GM18909 (cell line): Measurements from ENCODE around the gene PKDCC.
A peak's percentile ranks its signal among the peaks of the same experiment; 100 is the strongest.
"Not testable (repeated sequence)": the region's sequence is repeated elsewhere in the genome, so short reads cannot be mapped to it uniquely, and the experiment has no call there.

Experiments
- ATAC-seq: cut with Tn5 transposase; IDR thresholded peaks from one replicate; pipeline ENCODE4 v1.9.1; 2021; ENCODE audit warnings: mild to moderate bottlenecking; ENCODE audit not compliant: unreplicated experiment, poor library complexity

Gene PKDCC

DNA sequence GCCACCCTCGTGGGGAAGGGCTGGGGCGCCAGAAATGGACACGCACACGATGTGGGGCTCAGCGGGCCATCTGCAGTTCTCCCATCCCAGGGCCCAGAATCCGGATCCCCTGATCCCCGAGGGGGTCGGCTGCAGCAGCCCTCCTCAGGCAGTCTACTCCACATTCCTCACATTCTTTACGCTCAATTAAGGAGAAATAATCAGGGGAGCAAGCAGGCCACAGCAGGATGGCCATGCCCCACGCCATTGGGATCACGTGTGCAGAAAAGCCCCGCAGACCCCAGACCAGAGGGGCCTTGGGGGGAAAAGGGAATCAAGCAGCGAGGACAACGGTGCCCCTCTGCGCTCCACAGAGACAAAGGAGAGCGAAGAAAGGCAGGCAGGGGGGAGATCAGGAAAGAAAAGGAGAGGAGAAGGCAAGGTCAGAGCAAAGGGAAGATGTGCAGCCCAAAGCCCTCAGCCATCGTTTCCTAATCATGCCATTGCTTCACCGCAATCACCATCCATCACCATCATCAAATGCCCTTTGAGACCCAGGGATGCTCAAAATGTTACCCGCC is 17.5 kb upstream of the PKDCC start:
- ATAC-seq: no peak

DNA sequence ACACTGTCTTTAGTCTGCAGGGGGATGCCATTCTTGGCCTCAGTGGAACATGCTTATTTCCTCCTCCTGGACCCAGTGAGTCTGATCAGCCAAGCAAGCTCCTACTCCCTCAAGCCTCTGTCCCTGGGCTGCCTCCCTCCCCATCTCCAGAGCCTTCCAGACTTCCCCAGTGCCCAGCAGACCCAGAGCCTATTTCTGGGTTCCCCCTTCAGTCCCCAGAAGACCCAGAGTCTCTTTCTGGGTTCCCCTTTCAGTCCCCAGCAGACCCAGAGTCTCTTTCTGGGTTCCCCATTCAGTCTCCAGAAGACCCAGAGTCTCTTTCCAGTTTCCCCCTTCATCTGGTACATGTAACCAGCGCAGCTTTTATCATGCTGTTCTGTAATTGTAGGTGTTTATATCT is 17.0 kb upstream of the PKDCC start:
- no peak for ATAC-seq

DNA sequence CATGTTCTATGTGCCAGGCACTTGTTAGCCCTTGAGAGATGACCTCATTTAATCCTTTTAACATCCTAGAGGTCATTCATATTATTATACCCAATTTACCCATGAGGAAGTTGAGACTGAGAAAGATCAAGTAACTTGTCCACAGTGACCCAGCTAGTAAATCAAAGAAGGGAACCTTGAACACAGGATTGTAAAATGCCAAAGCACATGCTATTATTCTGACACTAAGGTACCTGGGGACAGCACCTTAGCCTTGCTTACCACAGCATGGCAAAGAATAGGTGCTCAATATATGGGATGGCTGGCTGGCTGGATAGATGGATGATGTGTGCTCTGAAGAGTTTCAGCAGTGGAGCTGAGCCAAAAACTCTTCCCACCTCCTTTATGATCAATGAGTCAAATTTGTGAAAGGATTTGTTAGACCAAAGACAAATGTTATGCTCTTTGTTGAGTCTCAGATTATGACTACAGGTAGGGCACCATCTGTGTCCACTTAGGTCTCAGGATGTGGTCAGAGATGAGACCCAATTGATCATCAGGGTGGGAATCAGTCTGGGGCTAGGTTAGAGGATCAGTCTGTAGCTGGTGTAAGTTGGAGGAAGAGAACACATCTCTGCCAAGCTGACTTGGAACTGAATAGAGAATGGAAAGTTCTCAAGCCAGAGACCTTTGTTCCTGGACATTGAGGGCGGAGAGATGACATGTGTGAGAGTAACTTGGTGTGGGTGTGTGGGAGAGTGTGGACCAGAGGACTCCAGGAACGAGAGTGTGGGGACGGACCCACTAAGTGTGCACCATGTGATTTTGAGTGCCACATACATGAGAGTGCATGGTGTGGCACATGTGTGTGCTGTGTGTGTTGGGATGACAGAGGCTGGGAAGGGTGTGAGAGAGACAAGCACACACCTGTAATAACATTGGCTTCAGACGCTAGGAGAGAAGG is 16.3 kb upstream of the PKDCC start:
- no peak for ATAC-seq

DNA sequence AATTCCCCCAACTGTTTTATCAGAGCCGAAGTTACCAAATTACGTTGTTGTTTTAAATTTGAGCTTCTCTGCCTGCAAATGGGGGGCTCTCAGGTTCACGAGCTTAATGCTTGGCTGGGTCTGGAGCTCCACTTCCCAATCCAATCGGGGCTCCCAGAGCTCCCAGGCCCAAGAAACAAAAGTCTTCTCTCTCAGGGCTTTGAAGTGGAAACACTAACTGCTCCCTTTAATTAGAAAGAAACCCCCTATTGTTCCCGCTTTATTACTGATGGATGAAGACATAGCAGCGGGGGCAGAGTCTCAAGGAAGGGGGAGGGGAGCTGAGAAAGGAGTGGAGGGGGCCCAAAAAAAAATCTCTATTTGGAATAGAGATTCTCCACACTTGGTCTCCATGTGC is 15.6 kb upstream of the PKDCC start:
- ATAC-seq: no peak

DNA sequence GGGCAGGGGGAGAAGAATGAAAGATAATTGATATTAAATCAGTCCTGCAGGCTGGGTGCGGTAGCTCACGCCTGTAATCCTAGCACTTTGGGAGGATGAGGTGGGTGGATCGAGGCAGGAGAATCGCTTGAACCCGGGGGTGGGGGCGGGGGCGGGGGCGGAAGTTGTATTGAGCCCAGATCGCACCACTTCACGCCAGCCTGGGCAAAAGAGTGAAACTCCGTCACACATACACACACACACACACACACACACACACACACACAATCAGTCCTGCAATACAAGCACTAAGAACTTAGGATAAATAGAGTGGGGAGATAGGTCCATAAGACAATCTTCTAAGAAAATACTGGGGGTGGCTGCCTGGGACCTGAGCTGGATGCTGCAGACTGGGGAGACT is 15.1 kb upstream of the PKDCC start:
- ATAC-seq: no peak

DNA sequence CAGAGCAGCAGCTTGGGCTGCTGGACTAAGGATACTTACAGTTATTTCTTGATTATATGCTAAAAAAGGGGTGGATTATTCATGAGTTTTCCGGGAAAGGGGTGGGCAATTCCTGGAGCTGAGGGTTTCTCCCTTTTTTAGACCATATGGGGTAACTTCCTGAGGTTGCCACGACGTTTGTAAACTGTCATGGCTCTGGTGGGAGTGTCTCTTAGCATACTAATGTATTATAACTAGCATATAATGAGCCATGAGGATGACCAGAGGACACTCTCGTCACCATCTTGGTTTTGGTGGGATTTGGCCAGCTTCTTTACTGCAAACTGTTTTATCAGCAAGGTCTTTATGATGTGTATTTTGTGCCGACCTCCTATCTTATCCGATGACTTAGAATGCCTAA is 13.7 kb upstream of the PKDCC start:
- not testable (repeated sequence) for ATAC-seq

DNA sequence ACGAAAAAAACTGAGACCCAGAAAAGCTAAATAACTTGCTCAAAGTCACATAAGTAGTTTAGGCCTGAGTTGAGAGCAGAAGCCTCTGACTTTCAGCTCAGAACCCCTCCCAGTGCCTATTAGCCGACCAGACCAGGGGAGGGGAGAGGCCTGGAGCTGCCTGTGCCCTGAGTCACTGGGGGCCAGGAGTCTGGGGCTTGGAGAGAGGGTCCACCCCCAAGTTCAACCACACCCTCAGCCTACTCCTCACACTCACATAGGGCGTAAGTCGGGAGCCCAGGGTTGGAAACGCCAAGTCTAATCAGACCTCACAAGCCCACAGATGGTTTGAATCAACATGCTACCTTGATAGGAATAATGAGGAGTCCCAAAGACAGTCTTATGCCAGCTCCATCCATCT is 12.6 kb upstream of the PKDCC start:
- ATAC-seq: no peak

DNA sequence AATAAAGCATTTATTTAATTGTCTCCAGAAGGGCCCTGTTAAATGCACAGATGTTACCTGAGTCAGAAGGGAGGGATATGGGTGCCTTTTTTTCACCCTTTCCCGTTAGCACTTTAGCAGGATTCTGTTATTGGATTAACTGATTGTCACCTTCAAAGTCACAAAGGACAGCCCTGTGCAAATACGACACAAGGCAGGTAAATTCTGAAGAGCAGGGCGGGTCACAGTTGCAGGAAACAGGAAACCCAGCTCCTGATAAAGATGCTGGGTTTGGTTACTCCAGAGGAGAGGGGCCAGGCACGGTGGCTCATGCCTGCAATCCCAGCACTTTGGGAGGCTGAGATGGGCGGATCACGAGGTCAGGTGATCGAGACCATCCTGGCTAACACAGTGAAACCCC is 11.4 kb upstream of the PKDCC start:
- ATAC-seq: no peak

DNA sequence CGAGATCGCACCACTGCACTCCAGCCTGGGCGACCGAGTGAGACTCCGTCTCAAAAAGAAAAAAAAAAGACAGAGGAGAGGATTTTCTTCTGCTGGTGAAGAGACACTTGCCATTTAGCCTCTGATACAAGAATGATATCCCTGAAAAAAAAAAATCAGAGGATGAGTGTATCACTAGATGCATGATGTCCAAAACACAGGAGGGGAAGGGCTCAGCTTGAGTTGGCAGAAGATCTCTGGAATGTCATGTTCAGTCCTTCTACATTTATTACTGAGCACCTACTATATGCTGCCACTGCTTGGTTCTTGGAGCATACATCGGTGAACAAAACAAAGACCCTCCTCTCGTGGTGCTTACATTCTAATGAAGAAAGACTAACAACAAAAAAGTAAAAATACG is 10.9 kb upstream of the PKDCC start:
- no peak for ATAC-seq

DNA sequence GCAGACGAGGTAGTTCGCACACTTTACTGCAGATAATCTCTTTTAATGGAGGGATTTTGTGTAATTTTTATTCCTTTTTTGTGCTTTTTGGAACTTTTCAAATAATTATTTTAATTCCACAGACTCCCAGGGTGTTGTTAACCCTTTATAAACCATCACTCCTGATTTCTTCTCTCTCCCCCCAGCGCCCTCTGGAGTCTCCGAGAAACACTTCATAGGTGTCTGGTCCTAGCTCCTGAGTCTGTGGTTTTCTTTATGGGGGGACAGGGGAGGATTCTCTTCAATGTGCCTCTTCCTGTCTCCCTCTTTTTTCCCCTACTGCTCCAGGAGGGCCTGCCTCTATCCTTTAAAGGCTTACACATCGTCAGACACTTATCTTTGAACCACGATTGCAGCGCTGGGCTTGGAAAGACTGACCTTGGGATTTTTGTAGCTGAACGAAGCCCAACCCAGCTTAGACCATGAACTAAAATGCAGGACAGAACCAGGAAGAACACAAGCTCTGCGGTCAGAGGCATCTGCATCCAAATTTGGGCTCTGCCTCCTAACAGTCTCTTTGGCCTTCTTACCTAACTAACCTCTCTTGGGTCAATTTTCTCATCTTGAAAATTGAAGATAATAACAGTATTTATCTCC is 7.1 kb upstream of the PKDCC start:
- no peak for ATAC-seq

DNA sequence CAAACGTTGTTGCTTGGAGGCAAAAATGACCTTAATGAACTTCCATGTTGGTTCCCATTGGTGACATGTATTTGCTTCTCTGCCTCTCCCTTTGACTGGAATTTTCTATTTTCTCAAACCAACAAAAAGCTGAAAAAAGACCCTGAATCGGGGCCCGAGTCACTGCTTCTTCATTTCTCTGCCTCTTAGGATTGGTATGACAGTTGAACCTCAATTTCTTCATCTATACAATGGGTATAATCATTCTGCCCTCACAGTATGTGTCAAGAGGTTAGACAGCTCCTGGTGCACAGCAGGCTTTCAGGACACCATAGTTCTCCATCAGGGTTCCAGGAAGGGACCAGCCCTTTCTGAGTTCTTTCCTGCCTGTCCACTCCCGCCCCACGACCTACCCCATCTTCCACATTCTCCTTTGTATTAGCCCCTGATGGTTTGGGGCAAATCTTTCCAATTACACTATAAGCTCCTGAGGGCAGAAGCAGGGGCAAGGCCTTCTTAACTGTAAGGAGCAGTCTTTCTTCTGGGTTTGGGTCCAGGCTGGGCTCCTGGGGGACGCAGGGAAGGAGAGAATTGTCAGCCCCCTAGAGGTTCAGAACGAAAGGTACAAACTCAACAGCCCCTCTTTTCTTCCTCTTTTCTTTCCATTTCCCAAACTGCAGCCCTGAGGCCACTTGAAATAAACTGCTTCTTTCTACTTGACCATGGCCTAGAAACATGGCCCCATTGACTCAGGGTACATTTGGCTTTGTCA is 6.3 kb upstream of the PKDCC start:
- ATAC-seq: no peak

DNA sequence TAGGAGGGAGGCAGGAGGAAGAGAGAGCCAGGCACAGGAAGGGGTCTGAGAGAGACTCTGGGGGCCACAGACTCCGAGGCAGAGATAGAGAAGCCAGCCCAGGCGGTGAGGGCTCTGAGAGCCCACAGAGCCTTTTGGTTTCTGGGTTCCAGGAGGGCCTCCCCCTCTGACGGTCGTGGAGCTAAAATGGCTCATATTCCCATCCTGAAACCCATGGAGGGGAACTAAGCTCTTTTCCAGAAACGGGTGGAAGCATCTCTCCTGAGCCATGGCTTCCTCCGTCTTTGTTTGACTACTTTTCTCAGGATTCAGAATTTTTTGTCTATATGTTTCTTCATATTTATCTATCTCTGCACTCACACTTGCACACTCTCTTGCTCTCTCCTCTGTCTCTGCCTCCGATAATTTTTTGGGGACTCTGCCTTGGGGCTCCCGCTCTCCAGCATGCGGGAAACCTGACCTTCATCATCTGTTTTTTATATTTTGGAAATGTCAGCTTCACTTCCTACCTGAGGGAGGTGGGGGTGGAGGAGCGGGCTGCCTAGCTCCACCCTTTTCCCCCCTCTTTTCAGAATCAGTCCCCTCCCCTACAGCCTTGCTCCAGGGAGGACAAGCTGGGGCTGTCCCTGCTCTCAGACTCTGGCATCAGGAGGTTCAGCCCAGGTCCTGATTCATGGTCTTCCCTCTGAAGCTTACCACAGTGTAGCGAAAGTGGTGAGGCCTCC is 5.0 kb upstream of the PKDCC start:
- ATAC-seq: no peak

DNA sequence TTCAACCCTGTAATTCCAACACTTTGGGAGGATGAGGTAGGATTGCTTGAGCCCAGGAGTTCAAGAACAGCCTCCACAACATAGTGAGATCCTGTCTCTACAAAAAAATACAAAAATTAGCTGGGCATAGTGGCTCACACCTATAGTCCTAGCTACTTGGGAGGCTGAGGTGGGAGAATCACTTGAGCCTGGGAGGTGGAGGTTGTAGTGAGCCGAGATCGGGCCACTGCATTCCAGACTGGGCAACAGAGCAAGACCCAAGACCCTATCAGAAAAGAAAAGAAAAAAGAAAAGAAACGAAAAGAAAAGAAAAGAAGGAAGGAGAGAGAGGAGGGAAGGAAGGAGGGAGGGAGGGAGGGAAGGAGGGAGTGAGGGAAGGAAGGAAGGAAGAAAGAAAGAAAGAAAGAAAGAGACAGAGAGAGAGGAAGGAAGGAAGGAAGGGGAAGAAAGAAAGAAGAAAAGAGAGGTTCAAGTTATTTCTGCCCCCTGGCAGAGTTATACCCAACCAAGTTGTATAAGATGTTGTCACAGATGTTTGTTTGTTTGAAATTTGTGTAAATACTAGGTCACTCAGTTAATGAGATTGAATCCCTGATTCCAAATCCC is 3.9 kb upstream of the PKDCC start:
- no peak for ATAC-seq

DNA sequence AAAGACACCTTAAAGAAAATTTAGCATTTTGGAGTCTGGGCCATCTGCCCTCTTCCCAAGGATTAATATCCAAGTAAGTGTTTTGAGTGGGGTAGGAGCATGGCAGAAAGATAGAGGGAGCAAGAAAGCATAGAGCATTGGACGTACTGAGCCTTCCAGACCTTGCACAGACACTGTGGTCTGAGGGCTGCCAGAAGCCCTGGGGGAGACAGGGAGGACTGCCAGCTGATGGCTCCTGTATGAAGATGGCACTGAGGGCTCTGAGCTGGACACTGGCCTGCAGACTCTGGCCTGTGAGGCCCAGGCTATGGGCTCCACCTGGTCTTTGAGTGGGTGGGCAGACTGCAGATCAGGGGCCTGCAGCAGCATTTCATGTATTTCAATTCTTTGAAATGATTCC is 2.9 kb upstream of the PKDCC start:
- ATAC-seq: no peak

DNA sequence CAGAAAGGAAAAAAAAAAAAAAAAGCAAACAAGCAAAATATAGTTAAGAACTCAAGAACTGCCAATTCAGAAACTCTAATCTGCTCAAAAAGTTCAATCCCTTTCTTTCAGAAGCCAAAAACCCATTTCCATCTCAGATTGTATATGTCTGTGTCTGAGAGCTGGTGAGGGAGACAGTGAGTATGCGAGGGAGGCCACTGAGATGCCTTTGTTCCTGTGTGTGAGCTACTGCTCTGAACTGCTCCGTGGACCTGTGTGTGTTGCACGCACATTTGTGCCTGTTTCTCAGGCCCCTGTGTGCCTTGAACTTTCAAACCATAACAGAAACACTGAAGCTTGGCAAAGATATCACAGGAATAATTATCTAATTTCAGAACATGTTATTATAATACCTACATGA is 2.5 kb upstream of the PKDCC start:
- no peak for ATAC-seq

DNA sequence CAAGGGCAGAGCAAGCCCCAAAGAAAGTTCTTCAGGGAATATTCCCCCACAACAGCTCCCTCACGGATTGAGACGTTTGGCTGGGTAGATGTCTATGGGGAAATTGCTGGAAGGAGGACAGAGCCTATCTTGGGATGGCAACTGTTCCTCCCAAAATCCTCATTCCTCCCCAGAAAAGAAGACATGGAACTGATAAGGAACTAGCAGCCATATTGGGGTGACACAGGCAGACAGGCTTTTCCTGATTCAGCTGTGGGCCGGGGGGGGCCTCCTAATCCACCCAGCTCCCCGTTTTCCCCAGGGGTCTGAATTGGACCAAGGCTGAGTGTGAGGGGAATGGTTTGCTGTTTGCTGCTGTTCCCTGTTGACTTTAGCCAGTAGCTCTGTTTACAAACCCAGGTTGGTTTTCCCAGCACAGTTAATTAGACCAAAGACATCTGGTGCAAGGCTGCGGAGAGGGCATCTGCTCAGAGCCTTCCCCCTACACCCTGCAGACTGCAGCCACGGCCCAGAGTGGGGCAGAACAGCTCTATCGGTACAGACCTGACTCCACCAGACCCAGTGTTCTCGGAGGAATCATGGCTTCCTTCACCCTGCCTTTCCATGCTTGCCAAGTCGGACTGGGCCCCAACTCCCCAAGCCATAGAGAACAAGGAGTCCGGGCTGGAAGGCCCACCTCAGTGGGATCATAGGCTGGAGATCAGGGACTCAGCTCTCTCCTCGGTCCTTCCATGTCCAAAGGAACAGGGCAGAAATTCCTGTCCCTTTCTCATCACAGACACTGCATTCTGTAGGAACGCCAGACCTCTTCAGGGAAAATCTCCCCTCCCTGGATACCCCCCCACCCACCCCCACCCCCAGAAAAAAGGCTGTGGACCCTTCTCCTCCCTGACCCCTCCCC is 1.7 kb upstream of the PKDCC start:
- ATAC-seq: no peak

DNA sequence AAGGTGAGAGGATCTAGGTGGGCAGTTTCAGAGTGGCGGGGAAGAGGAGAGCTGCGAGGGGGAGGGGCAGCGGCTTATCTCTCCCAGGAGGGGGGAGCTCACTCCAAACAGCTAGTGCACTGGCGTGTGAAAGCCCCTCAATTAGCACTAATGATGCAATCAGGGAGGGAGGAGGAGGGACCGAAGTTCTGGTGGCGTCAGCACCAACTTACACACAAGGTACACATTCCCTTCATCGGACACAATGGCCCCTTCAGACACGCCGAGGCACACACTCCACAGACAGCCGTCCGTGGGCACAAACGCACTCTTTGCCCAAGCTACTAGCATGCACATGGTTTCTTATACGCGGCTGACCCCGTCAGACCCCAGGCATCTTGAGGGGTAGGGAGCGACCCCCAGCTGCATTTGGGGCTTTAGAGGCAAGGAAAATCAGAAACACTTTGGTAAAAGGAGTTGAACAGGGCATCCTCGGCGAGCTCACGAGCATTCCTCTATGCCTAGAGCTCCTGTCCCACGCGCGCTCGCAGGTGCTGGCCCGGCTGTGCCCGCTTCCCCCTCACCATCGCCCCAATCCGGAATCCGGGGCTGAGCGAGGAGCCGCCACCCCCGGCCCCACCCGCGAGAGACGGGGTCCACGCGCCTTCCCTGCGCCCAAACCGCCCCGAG is 868 bp upstream of the PKDCC start:
- ATAC-seq: peak; percentile 3
